HepG2 (cell line): Measurements from ENCODE around the gene POLE.

ENCODE experiments used
- BHLHE40 ChIP-seq: IDR thresholded peaks from 2 replicates; pipeline ENCODE4 v1.6.1; 2011; ENCODE audit warnings: low read length, improper control_type of control experiment
- CC2D1A ChIP-seq: sonication (generic); formaldehyde crosslinking; IDR thresholded peaks from 2 replicates; pipeline ENCODE4 v1.8.1; 2023; ENCODE audit warnings: mild to moderate bottlenecking, missing genetic modification reagents
- FOXA3 ChIP-seq: IDR thresholded peaks from 2 replicates; pipeline ENCODE4 v1.6.1; 2016; ENCODE audit warnings: missing genetic modification reagents, missing compliant biosample characterization
- POLR2AphosphoS5 ChIP-seq: IDR thresholded peaks from 2 replicates; pipeline ENCODE4 v1.6.1; 2012; ENCODE audit warnings: low read depth, low read length
- PRPF4 ChIP-seq: fragments of 200-400 bp; formaldehyde crosslinking; IDR thresholded peaks from 2 replicates; pipeline ENCODE4 v1.6.1; 2016; ENCODE audit warnings: low read length, low read depth; ENCODE audit not compliant: poor library complexity, severe bottlenecking
- REST ChIP-seq, 2 experiments: IDR thresholded peaks; 2 replicates each; pipeline ENCODE4 v1.6.1; 2011 to 2012; ENCODE audit warnings: low read length in 2 of 2, borderline replicate concordance in 1 of 2, low read depth in 1 of 2, mild to moderate bottlenecking in 1 of 2, moderate library complexity in 1 of 2

- no peak for TF ChIP-seq PRPF4
- no peak for TF ChIP-seq POLR2AphosphoS5
- TF ChIP-seq BHLHE40: no peak
- TF ChIP-seq REST (IDR thresholded peaks at IDR 0.05; ENCODE audit: borderline replicate concordance in 1 of 2, low read depth in 1 of 2, low read length in 2 of 2): no peak
- no peak for TF ChIP-seq CC2D1A (CRISPR knock-in tag)
- TF ChIP-seq FOXA3: no peak
These were observed 99.4 kb downstream of the POLE start for GRCh38 chr12:132587781-132588180.
